ELF-1 (cell line): ENCODE results near the gene GRHL3.

Source experiments
- DNase-seq: peaks from one replicate; pipeline ENCODE4 v3.0.0-alpha.2; 2016; ENCODE audit warnings: low read depth, low spot score

Gene GRHL3

GRCh38 chr1:24293392-24294227 is 25.5 kb upstream of the GRHL3 start:
- no peak for DNase-seq

GRCh38 chr1:24294228-24294672 is 24.9 kb upstream of the GRHL3 start:
- no peak for DNase-seq

GRCh38 chr1:24294716-24295371 is 24.3 kb upstream of the GRHL3 start:
- DNase-seq = peak; percentile 68

GRCh38 chr1:24295535-24295934 is 23.6 kb upstream of the GRHL3 start:
- DNase-seq = no peak

GRCh38 chr1:24297187-24297851 is 21.8 kb upstream of the GRHL3 start:
- peak; percentile 74 for DNase-seq

GRCh38 chr1:24297852-24298232 is 21.3 kb upstream of the GRHL3 start:
- no peak for DNase-seq

GRCh38 chr1:24298606-24299005 is 20.6 kb upstream of the GRHL3 start:
- DNase-seq = no peak

- no peak for DNase-seq
Measured at GRCh38 chr1:24299901-24300300, 19.3 kb upstream of the GRHL3 start.

- DNase-seq = no peak
Measured at GRCh38 chr1:24300971-24301784, 18.0 kb upstream of the GRHL3 start.

- no peak for DNase-seq
Measured at GRCh38 chr1:24301785-24302175, 17.4 kb upstream of the GRHL3 start.

GRCh38 chr1:24302209-24302611 is 16.9 kb upstream of the GRHL3 start:
- DNase-seq = no peak

- DNase-seq = no peak
Measured at GRCh38 chr1:24303600-24303999, 15.6 kb upstream of the GRHL3 start.

GRCh38 chr1:24304763-24305162 is 14.4 kb upstream of the GRHL3 start:
- no peak for DNase-seq

GRCh38 chr1:24308365-24309015 is 10.7 kb upstream of the GRHL3 start:
- DNase-seq = peak; percentile 98

GRCh38 chr1:24309762-24310485 is 9.2 kb upstream of the GRHL3 start:
- no peak for DNase-seq

- no peak for DNase-seq
Measured at GRCh38 chr1:24311234-24311633, 7.9 kb upstream of the GRHL3 start.

GRCh38 chr1:24311741-24312140 is 7.4 kb upstream of the GRHL3 start:
- peak; percentile 79 for DNase-seq

GRCh38 chr1:24315391-24315790 is 3.8 kb upstream of the GRHL3 start:
- no peak for DNase-seq

GRCh38 chr1:24316645-24317044 is 2.5 kb upstream of the GRHL3 start:
- no peak for DNase-seq

GRCh38 chr1:24317081-24317480 is 2.1 kb upstream of the GRHL3 start:
- DNase-seq = no peak
